Thymus (tissue), 11 donors: Measurements from ENCODE around the gene PACSIN3. TPM values are rescaled to one million over a fixed set of nuclear protein-coding genes. Genes with fewer than 3 reads are reported as not detected.

Experiments used
- DNase-seq, 9 donors: peaks; one replicate each; pipeline ENCODE4 v3.0.0-alpha.2; 2013; ENCODE audit warnings: low spot score in 9 of 9, low read depth in 6 of 9, missing footprints in 1 of 9
- H3K27ac ChIP-seq, 2 donors: one replicate each; pipeline ENCODE4 v1.5.1; 2013; ENCODE audit warnings: control low read depth in 1 of 2, low read depth in 1 of 2, low read length in 1 of 2, mild to moderate bottlenecking in 1 of 2, moderate library complexity in 1 of 2
- H3K27me3 ChIP-seq, 2 donors: one replicate each; pipeline ENCODE4 v1.5.1; 2013; ENCODE audit warnings: low read length in 1 of 2; ENCODE audit not compliant: control insufficient read depth in 2 of 2, insufficient read depth in 1 of 2
- H3K36me3 ChIP-seq, 2 donors: one replicate each; pipeline ENCODE4 v1.5.1; 2013; ENCODE audit warnings: low read length in 1 of 2, mild to moderate bottlenecking in 1 of 2, moderate library complexity in 1 of 2; ENCODE audit not compliant: control insufficient read depth in 2 of 2, insufficient read depth in 2 of 2
- H3K4me1 ChIP-seq, 2 donors: one replicate each; pipeline ENCODE4 v1.5.1; 2013; ENCODE audit warnings: low read length in 2 of 2; ENCODE audit not compliant: control insufficient read depth in 2 of 2, insufficient read depth in 2 of 2
- H3K4me3 ChIP-seq, 2 donors: one replicate each; pipeline ENCODE4 v1.5.1; 2013; ENCODE audit warnings: low read length in 2 of 2, control low read depth in 1 of 2, mild to moderate bottlenecking in 1 of 2
- H3K9me3 ChIP-seq, 2 donors: one replicate each; pipeline ENCODE4 v1.5.1; 2013; ENCODE audit warnings: low read length in 1 of 2, mild to moderate bottlenecking in 1 of 2; ENCODE audit not compliant: control insufficient read depth in 2 of 2, insufficient read depth in 1 of 2
- WGBS: extraction: QIAGEN DNeasy Blood & Tissue Kit; methylation state at CpG from one replicate; pipeline ENCODE4 v1.1.7; 2013; 5-methylcytosine and 5-hydroxymethylcytosine counted together
- polyA plus RNA-seq: library from polyadenylated mRNA; stranded (reverse); fragments of 200-250 nt; gene quantifications from one replicate; pipeline ENCODE4 v1.2.3, GENCODE V29; 2013
- total RNA-seq: library from RNA; stranded (reverse); fragments of 120-200 nt; gene quantifications from one replicate; pipeline ENCODE4 v1.2.4, GENCODE V29; 2013
- donor health status: healthy.

PACSIN3 gene
- total and polyA plus RNA-seq, 2 donors, result 4.1 to 7.7 TPM

DNA sequence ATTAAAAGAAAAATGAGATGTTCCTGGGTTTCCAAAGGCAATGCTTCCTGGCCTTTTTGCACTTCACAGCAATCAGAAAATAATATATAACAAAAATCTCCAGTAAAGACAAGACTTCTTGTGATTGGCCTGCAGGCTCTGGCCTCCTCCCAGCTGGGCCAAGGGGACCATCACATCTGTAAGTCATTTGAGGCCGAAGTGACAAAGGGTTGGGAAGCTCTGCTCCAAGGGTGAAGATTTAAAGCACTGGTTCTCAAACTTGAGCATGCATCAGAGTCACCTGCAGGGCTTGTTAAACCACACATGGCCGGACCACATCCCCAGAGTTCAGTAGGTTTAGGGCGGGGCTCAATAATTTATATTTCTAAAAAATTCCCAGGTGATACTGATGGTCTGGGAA is 41.7 kb downstream of the PACSIN3 start:
- Histone ChIP-seq H3K4me3 (no peak overlapping the region), H3K9me3 (no peaks in the 10 kb centered on the region), H3K27ac (no peak overlapping the region), H3K36me3 (peaks cover 0 to 14% of the 10 kb centered on the region in 2 donors), H3K4me1 (peaks cover 0 to 12% of the 10 kb centered on the region in 2 donors), H3K27me3 (no peaks in the 10 kb centered on the region)
- 98% methylated on average over 3 of the region's 3 CpGs for WGBS
- no peak for DNase-seq

DNA sequence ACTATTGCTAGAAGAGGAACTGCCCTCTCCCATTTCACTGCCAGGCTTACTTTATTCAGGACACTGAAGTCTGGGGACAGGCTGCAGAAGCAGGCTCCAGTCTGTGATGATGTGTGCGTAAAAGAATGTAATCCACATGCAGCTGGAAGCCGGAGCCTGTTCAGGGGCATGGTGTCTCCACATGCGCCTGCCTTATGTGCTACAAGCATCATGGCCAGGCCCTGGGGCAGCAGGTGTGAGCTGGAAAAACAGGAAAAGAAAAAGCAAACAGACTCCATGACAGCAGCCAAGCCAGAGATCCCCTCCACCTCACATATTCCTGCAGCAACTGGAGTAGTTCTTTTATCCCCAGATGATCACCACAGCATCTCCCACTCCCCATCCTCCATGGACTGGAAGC is 42.9 kb downstream of the PACSIN3 start:
- WGBS, result 95% methylated on average over 3 of the region's 3 CpGs
- no peak overlapping the region for H3K27ac ChIP-seq
- DNase-seq, result no peak
- no peak overlapping the region for H3K4me3 ChIP-seq
- no peaks in the 10 kb centered on the region for H3K9me3 ChIP-seq
- peaks cover 0 to 13% of the 10 kb centered on the region in 2 donors for H3K4me1 ChIP-seq
- peaks cover 0 to 16% of the 10 kb centered on the region in 2 donors for H3K36me3 ChIP-seq
- no peaks in the 10 kb centered on the region for H3K27me3 ChIP-seq

DNA sequence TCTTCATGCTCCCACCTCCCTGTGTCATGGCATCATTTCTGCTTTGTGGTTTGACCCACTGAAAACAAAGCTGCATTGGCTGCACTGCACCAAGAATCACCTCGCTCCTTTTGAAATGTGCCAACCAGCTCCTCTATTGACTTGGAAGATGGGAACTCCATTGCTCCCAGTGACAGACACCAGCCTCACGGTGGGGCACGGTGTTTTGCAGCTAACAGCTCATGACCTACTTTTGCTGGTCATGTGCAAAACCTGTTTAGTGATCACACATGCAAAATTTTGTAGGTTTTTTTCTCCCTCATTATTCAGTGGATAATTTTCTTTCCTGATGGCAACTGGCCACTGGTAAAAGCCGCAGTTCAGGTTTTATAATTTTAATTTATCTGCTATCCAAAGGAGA is 46.4 kb downstream of the PACSIN3 start:
- peak overlapping the region in 1 of 2 donors; percentile 14 for H3K27ac ChIP-seq
- peak in 1 of 9 donors; percentile 38 for DNase-seq
- WGBS, result 88% methylated on average over 4 of the region's 4 CpGs
- H3K36me3 ChIP-seq, result peaks cover 0 to 19% of the 10 kb centered on the region in 2 donors
- peaks cover 0 to 21% of the 10 kb centered on the region in 2 donors for H3K4me1 ChIP-seq
- H3K9me3 ChIP-seq, result no peaks in the 10 kb centered on the region
- no peaks in the 10 kb centered on the region for H3K27me3 ChIP-seq
- H3K4me3 ChIP-seq, result no peak overlapping the region

DNA sequence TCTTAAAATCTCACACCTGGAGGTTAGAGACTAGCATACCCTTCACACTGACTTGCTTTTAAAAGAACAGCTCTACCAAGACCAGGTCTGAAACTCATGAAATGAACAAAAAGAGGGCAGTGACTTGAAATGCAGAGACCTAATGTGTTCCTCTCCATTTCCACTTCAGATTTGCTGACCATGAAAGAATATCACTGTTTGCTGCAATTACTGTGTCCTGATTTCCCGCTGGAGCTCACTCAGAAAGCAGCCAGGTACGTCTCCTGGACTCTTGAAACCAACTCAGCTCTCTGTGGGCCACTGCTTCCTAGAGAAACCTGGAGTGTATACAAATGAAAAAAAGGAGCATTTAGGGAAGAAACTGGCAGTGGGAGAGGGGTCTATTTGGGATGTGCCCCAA is 48.8 kb downstream of the PACSIN3 start:
- Histone ChIP-seq H3K4me3 (no peak overlapping the region), H3K36me3 (peaks cover 0 to 16% of the 10 kb centered on the region in 2 donors), H3K9me3 (no peaks in the 10 kb centered on the region), H3K27ac (no peak overlapping the region), H3K27me3 (no peaks in the 10 kb centered on the region), H3K4me1 (peaks cover 0 to 26% of the 10 kb centered on the region in 2 donors)
- WGBS, result 98% methylated on average over 2 of the region's 2 CpGs
- no peak for DNase-seq

DNA sequence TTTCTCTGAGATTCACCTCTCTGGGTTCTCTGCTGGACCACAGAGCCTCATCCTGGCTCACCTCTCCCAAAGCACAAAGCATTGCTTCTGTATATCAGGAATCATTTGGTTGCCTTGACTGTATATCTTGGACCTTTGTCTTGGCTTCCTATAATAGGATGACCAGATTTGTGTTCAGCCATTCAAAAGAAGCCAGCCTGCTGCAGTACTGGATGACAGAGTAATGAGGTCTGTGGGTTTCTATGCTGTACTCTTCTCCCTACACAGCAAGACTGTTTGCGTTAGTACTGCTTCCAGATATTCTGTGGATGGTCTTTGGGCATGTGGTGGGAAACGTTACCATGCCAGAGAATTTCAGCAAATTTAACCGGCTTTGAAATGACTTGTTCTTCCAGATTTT is 49.3 kb downstream of the PACSIN3 start:
- H3K27ac ChIP-seq, result no peak overlapping the region
- no peak for DNase-seq
- H3K4me3 ChIP-seq, result no peak overlapping the region
- 98% methylated on average over 3 of the region's 3 CpGs for WGBS
- no peaks in the 10 kb centered on the region for H3K27me3 ChIP-seq
- no peaks in the 10 kb centered on the region for H3K9me3 ChIP-seq
- peaks cover 0 to 16% of the 10 kb centered on the region in 2 donors for H3K36me3 ChIP-seq
- peaks cover 0 to 26% of the 10 kb centered on the region in 2 donors for H3K4me1 ChIP-seq

DNA sequence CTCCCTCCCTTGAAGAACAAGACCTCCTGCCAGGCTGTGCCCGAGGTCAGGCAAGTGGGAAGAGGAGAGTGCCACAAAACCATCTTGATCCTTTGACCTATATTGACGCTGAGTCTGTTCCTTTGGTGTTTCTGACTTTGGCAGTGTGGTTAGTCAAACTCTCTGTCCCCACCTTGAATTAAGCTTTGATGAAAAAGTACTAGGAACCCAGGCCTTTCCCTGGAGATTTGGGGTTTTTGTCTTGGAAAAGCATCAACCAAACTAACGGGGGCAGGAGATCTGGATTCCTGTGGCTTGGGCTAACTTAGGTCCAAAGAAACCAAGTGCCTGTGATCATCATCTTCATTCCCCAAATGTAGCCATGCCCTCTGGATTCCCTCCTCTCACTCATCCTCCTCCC is 49.9 kb downstream of the PACSIN3 start:
- 83% methylated on average over 3 of the region's 3 CpGs for WGBS
- H3K36me3 ChIP-seq, result peaks cover 0 to 16% of the 10 kb centered on the region in 2 donors
- H3K9me3 ChIP-seq, result no peaks in the 10 kb centered on the region
- no peak overlapping the region for H3K27ac ChIP-seq
- no peaks in the 10 kb centered on the region for H3K27me3 ChIP-seq
- H3K4me1 ChIP-seq, result peaks cover 0 to 26% of the 10 kb centered on the region in 2 donors
- no peak for DNase-seq
- H3K4me3 ChIP-seq, result no peak overlapping the region

DNA sequence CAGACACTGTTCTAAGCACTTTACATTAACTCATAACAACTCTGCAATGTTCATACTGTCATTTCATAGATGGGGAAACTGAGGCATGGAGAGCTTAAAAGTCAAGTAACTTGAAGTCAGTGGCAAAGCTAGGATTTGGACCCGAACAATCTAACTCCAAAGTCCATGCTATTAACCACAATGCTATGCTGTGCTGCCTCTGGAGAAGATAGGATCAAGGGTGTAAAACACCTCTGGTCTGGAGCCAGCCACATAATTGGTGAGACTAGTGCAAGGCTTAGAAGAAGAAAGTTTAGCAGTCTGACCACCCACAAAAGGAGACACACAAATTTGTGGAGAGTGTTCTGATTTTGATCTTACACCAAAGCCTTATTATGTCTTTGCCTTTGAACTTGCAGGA is 53.3 kb downstream of the PACSIN3 start:
- Histone ChIP-seq H3K27me3 (no peaks in the 10 kb centered on the region), H3K36me3 (peaks cover 0 to 5% of the 10 kb centered on the region in 2 donors), H3K4me1 (peaks cover 0 to 10% of the 10 kb centered on the region in 2 donors), H3K27ac (no peak overlapping the region), H3K9me3 (no peaks in the 10 kb centered on the region), H3K4me3 (no peak overlapping the region)
- 96% methylated on average over 1 of the region's 1 CpG for WGBS
- no peak for DNase-seq

DNA sequence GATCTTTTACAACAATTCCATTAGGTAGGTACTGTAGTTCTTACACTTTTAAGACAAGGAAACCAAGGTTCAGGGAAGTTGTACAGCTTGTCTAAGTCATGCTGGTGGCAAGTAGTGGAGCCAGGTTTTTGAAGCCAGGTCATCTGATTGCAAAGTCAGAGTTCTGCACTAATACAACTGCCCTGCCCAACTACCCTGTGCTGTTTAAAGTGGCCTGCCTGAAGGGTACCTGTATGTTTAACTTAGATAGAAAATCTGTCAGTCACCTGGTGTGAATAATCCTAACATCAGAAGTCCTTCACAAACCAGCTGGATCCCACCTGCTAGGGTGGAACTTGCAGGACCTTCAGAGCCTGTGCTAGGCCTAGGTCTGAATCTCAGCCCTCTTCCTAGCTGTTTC is 53.7 kb downstream of the PACSIN3 start:
- DNase-seq, result no peak
- H3K4me3 ChIP-seq, result no peak overlapping the region
- no peak overlapping the region for H3K27ac ChIP-seq

DNA sequence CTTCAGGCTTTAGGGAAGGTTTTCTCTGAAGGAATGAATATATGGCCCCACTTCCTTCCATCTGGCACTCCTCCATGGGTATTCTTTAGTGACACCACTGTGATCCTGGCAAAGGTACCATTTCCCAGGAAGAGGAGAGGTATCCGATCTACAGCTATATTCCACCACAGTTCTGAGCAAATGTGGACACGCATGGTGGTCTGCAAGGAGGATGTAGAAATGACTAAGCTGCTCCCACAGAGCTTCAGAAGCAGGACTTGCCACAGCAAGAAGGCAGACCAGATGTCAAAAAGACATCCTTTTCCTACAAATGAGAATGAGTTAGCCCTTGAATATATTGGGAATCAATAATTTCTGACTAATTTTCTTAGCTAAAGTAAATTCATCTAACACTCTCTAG is 55.1 kb downstream of the PACSIN3 start:
- 98% methylated on average over 2 of the region's 2 CpGs for WGBS
- Histone ChIP-seq H3K4me3 (no peak overlapping the region), H3K27ac (no peak overlapping the region), H3K4me1 (peaks cover 0 to 5% of the 10 kb centered on the region in 2 donors), H3K9me3 (no peaks in the 10 kb centered on the region), H3K27me3 (no peaks in the 10 kb centered on the region), H3K36me3 (no peaks in the 10 kb centered on the region)
- no peak for DNase-seq

More for the DNA sequence above, 53.7 kb downstream of the PACSIN3 start:
- H3K36me3 ChIP-seq, result peaks cover 0 to 2% of the 10 kb centered on the region in 2 donors
- no peaks in the 10 kb centered on the region for H3K27me3 ChIP-seq
- peaks cover 0 to 6% of the 10 kb centered on the region in 2 donors for H3K4me1 ChIP-seq
- no peaks in the 10 kb centered on the region for H3K9me3 ChIP-seq

DNA sequence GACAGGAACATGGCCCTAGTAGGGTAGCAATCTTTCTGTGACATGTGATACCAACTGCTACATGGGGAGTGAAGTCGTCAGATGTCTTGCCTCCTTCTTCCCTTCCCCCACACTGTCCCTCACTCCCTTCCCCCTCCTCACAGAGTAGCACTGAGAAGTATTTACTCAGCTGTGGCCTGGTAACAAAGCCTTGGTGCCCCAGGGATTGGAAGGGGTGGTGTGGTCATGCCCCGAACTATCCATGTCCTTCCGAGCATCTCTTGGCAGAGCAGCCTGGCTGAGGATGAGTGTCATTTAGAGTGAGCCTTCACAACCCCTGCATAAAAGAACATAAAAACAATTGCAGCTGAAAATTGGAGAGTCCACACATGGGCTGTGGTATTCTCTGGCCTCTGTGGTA is 55.7 kb downstream of the PACSIN3 start:
- WGBS, result 95% methylated on average over 3 of the region's 3 CpGs
- H3K4me3 ChIP-seq, result no peak overlapping the region
- H3K27me3 ChIP-seq, result no peaks in the 10 kb centered on the region
- no peak overlapping the region for H3K27ac ChIP-seq
- H3K36me3 ChIP-seq, result no peaks in the 10 kb centered on the region
- no peaks in the 10 kb centered on the region for H3K9me3 ChIP-seq
- no peak for DNase-seq
- H3K4me1 ChIP-seq, result peaks cover 0 to 5% of the 10 kb centered on the region in 2 donors
